Astrocyte (in vitro differentiated cells and primary cell): ENCODE measurements around the gene DUSP10.

ENCODE experiments used
- EZH2 ChIP-seq: IDR thresholded peaks from 2 replicates; pipeline ENCODE4 v1.6.1; 2012; ENCODE audit warnings: mild to moderate bottlenecking, low read length, inconsistent platforms; ENCODE audit not compliant: insufficient read depth
- TF ChIP-seq, protein P1 (sequence below): IDR thresholded peaks from 2 replicates; pipeline ENCODE4 v1.5.1; 2011; ENCODE audit warnings: low read depth, mild to moderate bottlenecking, inconsistent platforms, low read length, moderate library complexity; ENCODE audit not compliant: insufficient read depth

GRCh38 chr1:221678014-221678413, 63.9 kb downstream of the DUSP10 start:
- TF ChIP-seq, protein P1, sequence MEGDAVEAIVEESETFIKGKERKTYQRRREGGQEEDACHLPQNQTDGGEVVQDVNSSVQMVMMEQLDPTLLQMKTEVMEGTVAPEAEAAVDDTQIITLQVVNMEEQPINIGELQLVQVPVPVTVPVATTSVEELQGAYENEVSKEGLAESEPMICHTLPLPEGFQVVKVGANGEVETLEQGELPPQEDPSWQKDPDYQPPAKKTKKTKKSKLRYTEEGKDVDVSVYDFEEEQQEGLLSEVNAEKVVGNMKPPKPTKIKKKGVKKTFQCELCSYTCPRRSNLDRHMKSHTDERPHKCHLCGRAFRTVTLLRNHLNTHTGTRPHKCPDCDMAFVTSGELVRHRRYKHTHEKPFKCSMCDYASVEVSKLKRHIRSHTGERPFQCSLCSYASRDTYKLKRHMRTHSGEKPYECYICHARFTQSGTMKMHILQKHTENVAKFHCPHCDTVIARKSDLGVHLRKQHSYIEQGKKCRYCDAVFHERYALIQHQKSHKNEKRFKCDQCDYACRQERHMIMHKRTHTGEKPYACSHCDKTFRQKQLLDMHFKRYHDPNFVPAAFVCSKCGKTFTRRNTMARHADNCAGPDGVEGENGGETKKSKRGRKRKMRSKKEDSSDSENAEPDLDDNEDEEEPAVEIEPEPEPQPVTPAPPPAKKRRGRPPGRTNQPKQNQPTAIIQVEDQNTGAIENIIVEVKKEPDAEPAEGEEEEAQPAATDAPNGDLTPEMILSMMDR: no peak
- TF ChIP-seq EZH2: no peak
